HG02885 (cell line): ENCODE measurements around the gene ZNF622.
"Not testable (repeated sequence)": the region's sequence is repeated elsewhere in the genome, so short reads cannot be mapped to it uniquely, and the experiment has no call there.

Experiments used
- ATAC-seq: cut with Tn5 transposase; IDR thresholded peaks from one replicate; pipeline ENCODE4 v1.9.1; 2021; ENCODE audit warnings: mild to moderate bottlenecking; ENCODE audit not compliant: unreplicated experiment, poor library complexity

ZNF622 gene

DNA sequence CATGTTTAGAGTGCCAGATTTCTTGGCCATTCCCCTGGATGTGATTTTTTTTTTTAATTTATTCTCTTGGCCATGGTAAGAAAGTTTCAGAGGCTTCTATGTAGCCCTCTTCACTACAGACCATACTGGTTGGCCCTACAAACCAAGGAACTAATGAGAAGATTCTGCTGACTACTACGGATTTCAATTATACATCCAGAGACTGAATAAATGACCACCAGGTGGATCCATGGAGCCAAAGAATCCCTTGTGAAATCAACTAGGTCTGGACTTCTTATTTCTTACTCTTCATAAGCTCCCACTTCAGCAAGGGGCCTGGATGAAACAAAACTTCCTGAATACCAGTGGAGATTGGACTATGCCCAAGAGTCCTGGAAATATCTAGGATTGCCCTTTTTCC lies 27.6 kb downstream of the ZNF622 start:
- ATAC-seq = no peak

DNA sequence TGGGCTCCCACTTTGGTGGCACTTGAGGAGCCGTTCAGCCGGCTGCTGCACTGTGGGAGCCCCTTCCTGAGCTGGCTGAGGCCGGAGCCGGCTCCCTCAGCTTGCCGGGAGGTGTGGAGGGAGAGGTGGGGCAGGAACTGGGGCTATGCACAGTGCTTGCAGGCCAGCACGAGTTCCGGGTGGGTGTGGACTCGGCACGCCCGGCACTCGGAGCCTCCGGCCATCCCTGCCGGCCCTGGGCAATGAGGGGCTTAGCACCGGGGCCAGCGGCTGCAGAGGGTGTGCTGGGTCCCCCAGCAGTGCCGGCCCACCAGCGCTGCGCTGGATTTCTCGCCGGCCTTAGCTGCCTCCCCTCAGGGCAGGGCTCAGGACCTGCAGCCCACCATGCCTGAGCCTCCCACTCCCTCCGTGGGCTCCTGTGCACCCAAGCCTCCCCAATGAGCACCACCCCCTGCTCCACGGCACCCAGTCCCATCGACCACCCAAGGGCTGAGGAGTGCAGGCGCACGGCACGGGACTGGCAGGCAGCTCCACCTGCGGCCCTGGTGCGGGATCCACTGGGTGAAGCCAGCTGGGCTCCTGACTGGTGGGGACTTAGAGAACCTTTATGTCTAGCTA lies 29.4 kb downstream of the ZNF622 start:
- not testable (repeated sequence) for ATAC-seq

DNA sequence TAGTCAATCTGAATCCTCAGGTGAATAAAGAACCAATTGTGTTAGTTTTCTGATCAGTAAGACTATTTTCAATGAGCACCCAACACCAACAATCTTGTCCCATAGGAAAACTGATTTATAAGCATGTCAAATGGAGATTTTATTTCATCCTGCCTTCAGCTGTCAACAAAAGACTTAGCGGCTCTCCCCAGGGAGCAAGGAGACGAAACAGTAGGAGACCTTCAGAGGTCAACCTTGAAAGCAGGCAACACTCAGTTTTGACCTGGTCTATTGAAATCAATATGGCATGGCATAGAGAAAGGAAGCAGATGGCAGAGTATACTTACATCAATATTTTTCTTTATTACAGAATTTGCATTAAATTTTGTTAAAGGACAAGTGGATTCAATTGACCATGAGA lies 34.1 kb downstream of the ZNF622 start:
- no peak for ATAC-seq

DNA sequence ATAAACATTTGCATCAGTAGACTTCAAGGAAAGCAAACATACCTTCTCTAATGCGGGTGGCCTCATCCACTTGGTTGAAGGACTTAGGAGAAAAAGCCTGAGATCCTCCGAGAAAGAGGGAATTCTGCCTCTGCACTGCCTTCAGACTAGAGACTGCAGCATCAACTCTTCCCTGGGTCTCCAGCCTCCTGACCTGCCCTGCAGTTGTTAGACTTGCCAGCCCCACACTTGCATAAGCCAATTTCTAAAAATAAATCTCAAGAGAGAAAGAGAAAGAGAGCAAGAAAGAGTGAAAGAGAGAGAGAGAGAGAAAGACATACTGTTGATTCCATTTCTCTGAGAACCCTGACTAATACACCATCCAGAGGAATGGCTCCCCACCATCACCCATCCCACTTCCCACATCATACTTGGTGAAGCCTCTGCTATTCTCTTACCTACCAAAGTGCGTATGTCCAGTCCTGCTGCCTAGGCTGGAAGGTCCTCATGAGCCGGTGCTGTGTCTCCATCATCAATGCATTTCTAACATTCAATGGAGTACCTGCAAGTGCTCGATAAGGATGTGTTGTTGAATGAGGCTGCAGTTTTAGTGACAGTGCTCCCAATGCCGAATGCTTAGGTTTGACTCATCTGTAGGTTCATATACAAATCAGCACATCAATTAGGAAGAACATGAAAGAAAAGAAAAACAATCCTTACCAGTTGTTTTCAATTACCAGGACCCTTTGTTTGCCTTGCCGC lies 35.1 kb downstream of the ZNF622 start:
- no peak for ATAC-seq

DNA sequence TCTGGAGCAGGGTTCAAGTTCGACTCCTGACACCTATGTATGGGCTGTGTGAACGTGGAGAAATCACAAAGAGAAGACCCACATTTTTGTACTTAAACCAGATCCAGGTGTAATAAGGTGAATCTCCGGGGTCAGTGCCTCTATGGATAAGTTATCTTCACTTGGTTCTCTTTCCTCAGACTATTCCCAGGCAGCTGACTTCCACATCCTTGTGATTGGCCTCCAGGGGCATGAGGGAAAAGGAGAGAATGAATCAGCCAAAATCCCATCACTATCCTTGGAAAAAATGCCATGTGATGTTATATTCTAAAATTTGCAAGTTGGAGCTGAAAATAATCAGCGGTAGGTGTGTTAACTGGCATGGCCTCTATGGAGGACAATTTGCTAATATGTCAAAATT lies 37.2 kb downstream of the ZNF622 start:
- ATAC-seq = no peak

DNA sequence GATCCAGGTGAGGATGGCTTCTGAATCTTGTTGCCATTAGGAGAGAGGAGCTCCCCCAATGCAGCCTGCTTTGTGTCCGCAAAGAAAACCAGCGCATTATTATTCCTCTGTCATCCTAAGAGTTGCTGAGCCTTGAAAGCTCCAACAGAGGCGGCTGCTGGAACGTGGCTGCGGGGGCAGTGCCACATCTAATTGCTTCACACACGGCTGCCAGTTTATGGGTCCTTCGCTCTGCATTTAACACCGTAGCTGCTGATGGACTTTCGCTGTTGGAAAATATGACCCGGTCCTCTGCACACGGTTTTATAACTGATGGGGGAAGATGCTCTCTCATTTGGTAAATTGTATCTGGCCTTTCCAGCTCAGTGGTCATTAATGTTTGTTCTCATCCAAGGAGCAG lies 38.0 kb downstream of the ZNF622 start:
- ATAC-seq = no peak

DNA sequence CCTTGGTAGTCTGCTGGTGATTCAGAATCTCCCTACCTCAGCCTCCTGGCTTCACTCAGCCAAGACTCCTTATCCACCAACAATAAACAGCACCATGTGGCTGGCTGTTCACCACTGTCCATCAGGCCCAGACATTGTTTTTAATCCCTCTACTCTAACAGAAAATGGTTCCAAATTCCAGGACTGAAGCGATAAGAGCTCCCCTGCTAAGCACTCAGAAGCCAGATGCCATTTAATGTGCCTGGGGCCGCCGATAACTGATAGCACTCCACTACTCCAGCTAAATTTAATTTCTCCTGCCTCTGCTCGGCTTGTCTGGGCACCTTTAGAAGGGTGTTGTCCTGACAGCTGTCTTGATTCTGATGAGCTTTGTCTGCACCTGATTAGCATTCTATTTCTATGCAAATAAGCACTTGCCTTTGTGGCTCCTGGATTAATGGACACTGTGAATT lies 47.1 kb downstream of the ZNF622 start:
- ATAC-seq = no peak

DNA sequence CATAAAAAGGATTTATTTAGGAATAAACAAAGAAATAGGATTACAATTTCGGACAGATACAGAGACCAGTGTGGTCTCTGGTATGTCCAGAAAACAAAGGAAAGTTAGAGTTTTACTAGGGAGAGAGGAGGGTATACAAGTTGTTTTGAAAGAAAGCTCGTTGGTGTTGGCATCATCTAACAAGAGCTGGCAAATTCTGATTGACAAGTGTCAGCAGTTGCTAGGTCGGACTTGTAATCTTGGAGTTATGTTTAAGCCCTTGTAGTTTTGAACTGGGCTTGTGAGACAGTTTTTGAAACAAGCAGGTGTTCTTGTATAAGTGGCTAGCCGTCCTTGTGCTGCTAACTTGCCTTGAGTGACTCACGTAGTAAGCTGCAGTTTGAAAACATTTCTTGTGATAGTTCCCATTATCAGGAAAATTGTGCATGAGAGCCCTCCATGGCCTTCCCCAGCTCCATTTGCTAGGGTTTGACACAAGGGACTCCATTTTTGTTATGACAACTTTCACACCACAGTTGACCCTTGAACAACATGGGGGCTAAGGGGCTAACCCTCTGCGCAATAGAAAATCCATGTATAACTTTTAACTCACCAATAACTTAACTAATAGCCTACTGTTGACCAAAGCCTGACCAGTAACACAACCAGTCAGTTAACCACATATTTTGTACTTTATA lies 48.1 kb downstream of the ZNF622 start:
- ATAC-seq = no peak

DNA sequence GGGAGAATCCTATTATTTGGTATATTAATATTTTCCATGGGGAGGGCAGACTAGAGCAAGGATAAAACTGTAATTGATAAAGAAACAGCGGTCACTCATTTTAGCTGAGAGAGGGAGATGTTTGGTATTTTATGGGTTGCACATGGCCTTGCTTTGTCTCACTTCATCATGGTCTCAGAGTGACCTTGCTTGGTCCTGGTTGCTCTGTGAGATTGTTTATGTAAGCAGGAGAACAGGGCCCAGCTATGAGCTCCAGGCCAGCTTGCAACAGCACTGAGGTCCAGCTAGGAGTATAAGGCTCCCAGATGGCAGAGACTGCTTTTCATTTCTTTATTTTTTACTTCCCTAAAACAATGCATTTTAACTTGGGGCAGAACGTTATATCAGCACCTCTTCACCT lies 50.7 kb downstream of the ZNF622 start:
- no peak for ATAC-seq

DNA sequence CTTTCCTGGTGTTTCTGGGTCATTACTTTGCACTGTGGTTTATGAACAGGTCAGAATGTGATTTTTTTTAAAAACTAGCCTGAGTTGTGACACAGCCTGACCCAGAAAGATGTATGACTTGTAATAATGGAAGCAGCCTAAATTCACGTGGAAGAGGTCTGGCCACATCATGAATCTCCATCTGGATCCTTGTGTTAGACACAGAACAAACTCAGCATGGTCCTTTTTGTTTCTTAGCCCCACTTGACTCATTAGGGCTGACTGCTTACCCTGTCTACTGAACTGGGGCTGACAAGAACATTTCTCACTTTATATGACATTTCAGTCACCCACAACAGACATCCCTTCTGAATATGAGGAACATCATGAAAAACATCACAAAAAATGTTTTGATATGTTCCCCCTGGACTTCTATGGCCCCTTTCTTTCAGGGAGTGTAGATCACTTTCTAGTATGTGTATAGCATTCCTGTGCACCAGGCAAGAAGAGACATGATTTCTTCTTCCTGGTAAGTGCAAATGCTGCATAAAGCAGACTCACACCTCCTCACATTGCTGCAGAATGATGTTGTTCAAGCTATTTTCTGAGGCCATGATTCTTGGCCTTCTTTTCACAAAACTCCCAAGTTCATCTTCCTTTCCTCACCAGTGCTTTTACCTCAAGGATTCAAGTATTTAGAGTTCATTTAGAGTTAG lies 52.3 kb downstream of the ZNF622 start:
- ATAC-seq = no peak

DNA sequence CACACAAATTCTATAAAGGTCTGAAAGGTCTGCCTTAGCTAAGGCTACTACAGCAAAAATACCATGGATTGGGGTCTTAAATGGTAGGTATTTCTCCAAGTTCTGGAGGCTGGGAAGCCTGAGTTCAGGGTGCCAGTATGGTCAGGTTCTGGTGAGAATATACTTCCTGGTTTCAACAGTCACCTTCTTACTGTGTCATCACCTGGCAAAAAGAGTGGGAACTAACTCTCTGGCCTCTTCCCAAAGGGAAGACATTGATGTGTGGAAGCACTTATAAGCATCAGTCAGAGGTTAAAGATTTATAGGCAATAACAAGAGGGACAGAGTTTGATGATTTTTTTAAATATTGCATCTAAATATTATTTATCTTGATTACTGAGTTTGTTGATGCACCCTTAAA lies 53.0 kb downstream of the ZNF622 start:
- no peak for ATAC-seq

DNA sequence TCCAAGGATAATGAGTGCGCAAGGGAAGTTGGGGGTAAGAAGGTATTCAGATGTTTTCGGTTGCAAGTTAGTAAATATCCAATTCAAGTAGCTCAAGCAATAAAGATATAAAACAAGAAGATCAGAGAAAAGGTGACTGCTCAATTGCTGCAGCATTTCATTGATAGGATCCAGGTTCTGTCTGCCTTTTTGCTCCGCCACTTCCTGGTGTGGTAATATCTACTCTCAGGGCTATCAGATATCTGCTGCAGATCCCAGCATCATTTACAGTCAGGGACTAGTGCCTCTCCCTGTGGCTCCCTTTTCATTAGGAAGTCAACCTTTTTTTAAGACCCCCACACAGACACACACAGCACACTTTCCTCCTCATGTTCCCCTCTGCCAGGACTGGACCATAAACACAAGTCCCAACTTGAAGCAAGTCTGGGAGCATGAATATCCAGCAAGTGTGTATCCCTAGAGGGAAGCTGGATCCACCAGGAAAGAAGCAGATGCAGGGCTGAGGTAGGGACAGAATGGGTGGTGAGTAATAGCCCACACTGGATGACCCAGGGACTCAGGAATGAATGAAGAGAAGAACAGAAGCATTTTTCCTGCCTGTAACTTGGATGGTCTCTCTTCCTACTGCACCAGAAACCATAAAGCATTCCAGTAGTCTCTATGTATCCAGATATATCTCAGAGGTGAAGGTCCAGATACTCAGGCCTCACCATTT lies 53.7 kb downstream of the ZNF622 start:
- no peak for ATAC-seq

DNA sequence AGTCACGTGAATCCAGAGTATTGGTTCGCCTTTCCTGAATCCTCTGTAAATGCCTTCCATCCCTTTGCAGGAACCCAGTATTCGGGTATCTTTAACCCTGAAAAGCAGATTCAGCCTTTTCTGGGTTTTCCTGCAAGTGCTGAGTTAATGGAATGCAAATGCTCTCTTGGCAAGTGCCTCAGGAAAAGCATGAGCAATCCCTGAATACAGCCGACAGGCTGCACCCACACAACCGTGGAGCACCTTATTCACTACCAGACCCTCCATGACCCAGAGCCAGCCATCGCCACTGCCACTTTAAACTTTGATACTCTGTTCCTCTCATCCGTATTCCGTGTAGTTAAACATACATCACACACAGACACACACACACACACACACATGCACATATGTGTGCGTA lies 54.4 kb downstream of the ZNF622 start:
- ATAC-seq = no peak

DNA sequence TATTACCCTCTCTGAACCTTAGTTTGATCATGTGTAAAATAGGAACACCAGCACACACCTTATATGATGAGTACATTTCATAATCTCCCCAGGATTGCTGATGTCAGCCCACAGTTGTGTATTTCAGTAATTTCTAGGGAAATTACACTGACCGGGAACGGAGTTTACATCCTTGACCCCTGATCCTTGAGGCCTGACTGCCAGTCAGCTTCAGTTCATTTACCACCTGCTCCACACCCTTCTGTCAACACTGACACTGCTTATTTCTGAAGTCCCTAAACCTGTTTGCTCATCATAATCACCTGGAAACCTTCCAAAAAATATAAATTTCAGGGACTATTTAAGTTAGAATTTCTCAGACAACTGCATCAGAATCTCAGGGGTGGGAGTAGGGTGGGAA lies 55.3 kb downstream of the ZNF622 start:
- no peak for ATAC-seq

DNA sequence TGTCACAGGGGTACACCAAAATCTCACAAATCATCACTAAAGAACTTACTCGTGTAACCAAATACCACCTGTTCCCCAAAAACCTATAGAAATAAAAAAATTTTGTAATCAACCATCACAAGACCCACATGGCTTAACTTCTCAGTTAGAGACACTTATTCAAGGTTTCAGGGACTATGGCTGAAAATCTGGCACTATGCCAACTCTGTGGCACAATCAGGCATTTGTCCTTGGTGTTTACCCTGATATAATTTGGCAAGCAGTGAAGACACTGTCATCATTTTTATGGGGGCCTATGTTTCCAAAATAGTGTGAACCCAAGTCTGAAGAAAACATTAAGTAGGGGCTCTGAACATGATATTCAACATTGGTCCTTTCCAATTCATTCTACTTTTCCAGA lies 59.0 kb downstream of the ZNF622 start:
- no peak for ATAC-seq

DNA sequence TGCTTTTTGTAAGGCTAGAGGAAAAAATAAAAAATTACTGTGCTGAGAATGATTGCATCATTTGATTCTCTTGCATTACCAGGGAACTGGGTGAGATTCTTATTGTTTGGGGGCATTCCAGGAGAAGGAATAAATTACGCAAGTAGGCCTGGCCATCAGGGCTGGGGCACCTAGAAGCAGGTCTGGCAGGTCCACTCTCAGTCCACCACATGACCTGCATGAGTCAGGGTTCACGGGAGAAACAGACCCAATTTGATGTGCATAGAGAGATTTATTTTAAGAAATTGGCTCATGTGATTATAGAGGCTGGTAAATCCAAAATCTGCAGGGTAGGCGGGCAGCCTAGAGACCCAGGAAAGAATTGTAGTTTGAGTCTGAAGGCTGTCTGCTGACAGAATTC lies 59.6 kb downstream of the ZNF622 start:
- no peak for ATAC-seq
